A549 (cell line): ENCODE measurements around the gene METRNL. TPM values are rescaled to one million over a fixed set of nuclear protein-coding genes. Genes with fewer than 3 reads are reported as not detected.

Source experiments
- ATAC-seq, 2 experiments: fragments of 200-7000 bp in 1 of 2; fragments of >200 bp in 1 of 2; cut with Nextera tagmentation in 1 of 2; cut with Tn5 transposase in 1 of 2; 3 replicates each; pipeline versions ENCODE4 v1.8.0 to v1.9.1; 2018 to 2020; ENCODE audit warnings: mild to moderate bottlenecking in 1 of 2, moderate library complexity in 1 of 2
- CTCF ChIA-PET: fragments of 300-600 bp; sonication (Branson Sonifier 250); formaldehyde crosslinking; extraction: SDS; loops from one replicate; lab custom pipeline; 2021; ENCODE audit warnings: antibody characterized with exemption, inconsistent platforms; lab: Yijun Ruan, JAX
- POLR2A ChIA-PET: fragments of 350-600 bp; formaldehyde crosslinking; extraction: SDS; loops from one replicate; lab custom pipeline; 2021; ENCODE audit warnings: antibody characterized with exemption, inconsistent platforms; lab: Yijun Ruan, JAX
- DNase-seq, 2 experiments: peaks; one replicate each; pipeline versions ENCODE4 v3.0.0 to v3.0.0-alpha.2; 2011 to 2016; ENCODE audit warnings: low read depth in 1 of 2, low spot score in 1 of 2
- FAIRE-seq: peaks from 2 replicates; lab custom pipeline; 2011; peaks lifted over from hg19 to GRCh38; lab: Jason Lieb, UNC
- H3K27ac ChIP-seq, 2 experiments: fragments of >200 bp; sonication (Bioruptor Twin); formaldehyde crosslinking; 3 replicates each; pipeline ENCODE4 v1.5.1; 2016 to 2017
- H3K4me1 ChIP-seq: fragments of >200 bp; sonication (Bioruptor Twin); formaldehyde crosslinking; 3 replicates; pipeline ENCODE4 v1.6.1; 2016
- H3K4me2 ChIP-seq: fragments of >200 bp; sonication (Bioruptor Twin); formaldehyde crosslinking; 3 replicates; pipeline ENCODE4 v1.6.1; 2016
- H3K4me3 ChIP-seq: fragments of >200 bp; sonication (Bioruptor Twin); formaldehyde crosslinking; 3 replicates; pipeline ENCODE4 v1.5.1; 2016
- H3K9me3 ChIP-seq: fragments of >200 bp; sonication (Bioruptor Twin); formaldehyde crosslinking; 3 replicates; pipeline ENCODE4 v1.6.1; 2016
- CBX8 ChIP-seq: fragments of 200-600 bp; sonication (generic); IDR thresholded peaks from 2 replicates; pipeline ENCODE4 v1.6.1; 2016
- EHF ChIP-seq: fragments of 250-450 bp; sonication (Bioruptor Pico); IDR thresholded peaks from 2 replicates; pipeline ENCODE4 v1.5.0; 2020; ENCODE audit warnings: mild to moderate bottlenecking
- EHMT2 ChIP-seq: fragments of 200-600 bp; sonication (generic); IDR thresholded peaks from 2 replicates; pipeline ENCODE4 v1.6.1; 2016; ENCODE audit warnings: antibody characterized with exemption, low read depth, mild to moderate bottlenecking, moderate library complexity
- ESRRA ChIP-seq: fragments of 150-350 bp; IDR thresholded peaks from 2 replicates; pipeline ENCODE4 v1.6.1; 2014; ENCODE audit warnings: mild to moderate bottlenecking, low read length, borderline replicate concordance
- GATA3 ChIP-seq: IDR thresholded peaks from 2 replicates; pipeline ENCODE4 v1.6.1; 2012; ENCODE audit warnings: borderline replicate concordance
- HDAC2 ChIP-seq: fragments of 200-600 bp; sonication (generic); IDR thresholded peaks from 2 replicates; pipeline ENCODE4 v1.6.1; 2016
- HES2 ChIP-seq: fragments of >200 bp; sonication (Bioruptor Twin); formaldehyde crosslinking; IDR thresholded peaks from 2 replicates; pipeline ENCODE4 v1.6.1; 2016
- HOXA7 ChIP-seq: fragments of 250-450 bp; sonication (Bioruptor Pico); IDR thresholded peaks from 2 replicates; pipeline ENCODE4 v1.5.0; 2020; ENCODE audit warnings: mild to moderate bottlenecking, moderate library complexity
- JUN ChIP-seq, 2 experiments: fragments of >200 bp; sonication (Bioruptor Twin); formaldehyde crosslinking; IDR thresholded peaks; 2 replicates in 1 of 2; 3 replicates in 1 of 2; pipeline ENCODE4 v1.6.1; 2016 to 2017
- MAZ ChIP-seq: fragments of 150-350 bp; IDR thresholded peaks from 2 replicates; pipeline ENCODE4 v1.6.1; 2014; ENCODE audit warnings: antibody characterized with exemption, low read depth, low read length, borderline replicate concordance
- MYC ChIP-seq: IDR thresholded peaks from 2 replicates; pipeline ENCODE4 v1.6.1; 2012; ENCODE audit warnings: mild to moderate bottlenecking, inconsistent platforms, low read length, improper control_type of control experiment, borderline replicate concordance
- NPAS2 ChIP-seq: fragments of 250-450 bp; sonication (Bioruptor Pico); IDR thresholded peaks from 2 replicates; pipeline ENCODE4 v1.8.0; 2022; ENCODE audit warnings: mild to moderate bottlenecking, moderate library complexity, borderline replicate concordance
- NR3C1 ChIP-seq: fragments of >200 bp; sonication (Bioruptor Twin); formaldehyde crosslinking; IDR thresholded peaks from 3 replicates; pipeline ENCODE4 v1.6.1; 2017
- PBX3 ChIP-seq: IDR thresholded peaks from 2 replicates; pipeline ENCODE4 v1.6.1; 2012
- PHF8 ChIP-seq: fragments of 200-600 bp; sonication (generic); IDR thresholded peaks from 2 replicates; pipeline ENCODE4 v1.6.1; 2016; ENCODE audit warnings: low read depth, mild to moderate bottlenecking, antibody characterized with exemption, moderate library complexity, borderline replicate concordance
- REST ChIP-seq: fragments of 200-600 bp; sonication (generic); IDR thresholded peaks from 2 replicates; pipeline ENCODE4 v1.6.1; 2016; ENCODE audit warnings: antibody characterized with exemption, mild to moderate bottlenecking, moderate library complexity
- TP53 ChIP-seq: fragments of 250-450 bp; sonication (Bioruptor Pico); IDR thresholded peaks from 2 replicates; pipeline ENCODE4 v1.5.0; 2021; ENCODE audit warnings: mild to moderate bottlenecking, moderate library complexity
- ZC3H11A ChIP-seq: fragments of 450-650 bp; IDR thresholded peaks from 2 replicates; pipeline ENCODE4 v1.6.1; 2014; ENCODE audit warnings: antibody characterized with exemption, mild to moderate bottlenecking
- ZNF302 ChIP-seq: fragments of 250-450 bp; sonication (Bioruptor Pico); IDR thresholded peaks from 2 replicates; pipeline ENCODE4 v1.9.0; 2021; ENCODE audit warnings: inconsistent platforms, mild to moderate bottlenecking, moderate library complexity
- ZSCAN20 ChIP-seq: fragments of 250-450 bp; sonication (Bioruptor Pico); IDR thresholded peaks from 2 replicates; pipeline ENCODE4 v1.8.0; 2022; ENCODE audit warnings: mild to moderate bottlenecking, moderate library complexity
- WGBS: methylation state at CpG from one replicate; pipeline ENCODE4 v1.1.6; 2017; ENCODE audit errors: missing lambda C conversion rate; 5-methylcytosine and 5-hydroxymethylcytosine counted together
- polyA plus RNA-seq, 4 experiments: library from polyadenylated mRNA; depleted of rRNA in 3 of 4; stranded (reverse); fragments of >200 nt; fragmentation: RNase III in 1 of 4; extraction: RNeasy Plus Mini Kit Qiagen cat#74134 plus additional on column Dnase treatment in 1 of 4; gene quantifications; 2 replicates in 3 of 4; 3 replicates in 1 of 4; pipeline ENCODE4 v1.2.3, GENCODE V29; 2011 to 2017
- TF ChIP-seq, protein P1 (sequence below): fragments of 250-450 bp; sonication (Bioruptor Pico); IDR thresholded peaks from 2 replicates; pipeline ENCODE4 v1.5.0; 2020; ENCODE audit warnings: low read depth, mild to moderate bottlenecking, moderate library complexity

Gene METRNL
- polyA plus RNA-seq, 2 of the 4 experiments (the other 2 are of a cell fraction) = 1.7 to 6.4 TPM

DNA sequence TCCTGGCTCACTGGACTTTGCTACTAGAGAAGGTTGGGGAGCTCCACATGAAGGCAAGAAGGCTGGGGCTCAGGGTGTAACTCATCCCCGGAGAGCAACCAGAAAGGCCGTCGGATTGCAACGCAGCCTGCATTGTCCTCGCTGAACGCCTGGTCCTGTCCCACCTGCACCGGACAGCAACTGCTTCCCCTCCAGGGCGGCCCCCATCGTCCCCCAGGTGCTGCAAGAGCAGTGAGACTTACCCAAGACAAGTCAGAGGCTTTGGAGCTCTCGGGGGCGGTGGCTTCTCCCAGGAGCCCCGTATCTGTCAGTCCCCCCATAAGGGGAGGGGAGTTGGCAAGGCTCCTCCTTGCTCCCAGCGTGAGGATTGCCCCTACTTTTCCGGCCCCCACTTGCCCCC lies 18.4 kb downstream of the METRNL start:
- WGBS = 57% methylated on average over 13 of the region's 14 CpGs
- Histone ChIP-seq H3K4me2 (no peak overlapping the region), H3K9me3 (no peaks in the 10 kb centered on the region), H3K4me3 (no peak overlapping the region), H3K27ac (no peak overlapping the region), H3K4me1 (peaks cover 10% of the 10 kb centered on the region)
- DNase-seq = no peak
- ATAC-seq = no peak
- TF ChIP-seq GATA3 (no peak), REST (no peak), PHF8 (no peak)
- no peak for FAIRE-seq
- CTCF ChIA-PET = interaction anchor here (0.7 to 3.4 kb wide), 5 partner anchors 10 to 316 kb away, joined by 3 to 15 read pairs (median 6); no protein-coding TSS in a partner anchor
- POLR2A ChIA-PET = interaction anchor here (1.1 kb wide), 1 partner anchor 18 kb away, joined by 6 read pairs; the partner anchor contains the start of gene METRNL

DNA sequence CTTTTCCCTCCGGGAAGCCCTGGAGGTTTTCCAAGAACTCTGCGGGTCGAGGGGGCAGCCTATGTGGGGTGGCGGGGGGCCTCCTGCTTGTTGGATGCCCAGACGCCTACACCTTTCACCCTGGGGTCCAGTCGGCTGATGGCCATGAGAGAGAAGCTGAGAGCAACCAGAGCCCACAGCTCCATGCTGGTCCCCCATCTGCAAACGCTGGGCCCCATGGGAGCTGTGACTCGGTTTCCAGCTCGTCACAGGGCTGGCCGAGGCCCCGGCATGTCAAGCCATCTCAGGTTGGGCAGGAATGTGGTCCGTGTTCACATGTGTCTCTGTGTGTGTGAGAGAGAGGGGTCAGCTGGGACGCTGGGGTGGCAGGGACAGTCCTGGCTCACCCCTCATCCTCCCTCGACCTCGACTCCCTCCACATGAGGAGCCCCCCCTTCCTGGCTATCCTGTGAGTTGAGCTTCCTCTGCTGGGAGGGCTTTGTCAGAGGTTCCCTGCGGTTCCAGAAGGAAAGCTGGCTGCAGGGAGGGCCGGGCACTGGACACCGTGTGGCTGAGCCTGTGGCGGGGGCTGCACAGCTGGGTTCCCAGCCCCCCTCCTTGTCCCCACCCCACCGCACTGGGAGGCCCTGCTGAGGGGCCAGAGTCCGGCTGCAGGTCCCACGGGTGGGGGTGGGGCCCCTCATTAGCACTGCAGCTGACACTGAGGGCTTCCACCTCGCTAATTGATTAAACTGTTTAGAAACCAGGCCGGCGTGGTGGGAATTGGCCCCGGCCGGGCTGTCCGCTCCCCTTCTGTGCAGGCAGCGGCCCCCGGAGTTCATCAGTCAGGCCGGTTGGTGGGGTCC lies 19.1 kb downstream of the METRNL start:
- ATAC-seq = no peak; a peak in 1 of 6 replicates

GRCh38 chr17:83099086-83099555 lies 19.7 kb downstream of the METRNL start:
- FAIRE-seq (no peak), DNase-seq (no peak), ATAC-seq (no peak; a peak in 1 of 6 replicates)
- Histone ChIP-seq H3K9me3 (no peaks in the 10 kb centered on the region), H3K4me3 (no peak overlapping the region), H3K4me2 (no peak overlapping the region), H3K4me1 (peaks cover 10% of the 10 kb centered on the region), H3K27ac (no peak overlapping the region)
- POLR2A ChIA-PET = no interaction called here
- CTCF ChIA-PET = interaction anchor here (0.9 to 3.4 kb wide), 6 partner anchors 9 to 317 kb away, joined by 3 to 15 read pairs (median 4); no protein-coding TSS in a partner anchor
- 75% methylated on average over 10 of the region's 12 CpGs for WGBS
- no peak for TF ChIP-seq NR3C1
- TF ChIP-seq HOXA7 (CRISPR knock-in tag) = no peak
- TF ChIP-seq, protein P1, sequence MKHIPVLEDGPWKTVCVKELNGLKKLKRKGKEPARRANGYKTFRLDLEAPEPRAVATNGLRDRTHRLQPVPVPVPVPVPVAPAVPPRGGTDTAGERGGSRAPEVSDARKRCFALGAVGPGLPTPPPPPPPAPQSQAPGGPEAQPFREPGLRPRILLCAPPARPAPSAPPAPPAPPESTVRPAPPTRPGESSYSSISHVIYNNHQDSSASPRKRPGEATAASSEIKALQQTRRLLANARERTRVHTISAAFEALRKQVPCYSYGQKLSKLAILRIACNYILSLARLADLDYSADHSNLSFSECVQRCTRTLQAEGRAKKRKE (CRISPR knock-in tag) = no peak
- no peak for TF ChIP-seq NPAS2 (CRISPR knock-in tag)
- no peak for TF ChIP-seq PBX3
- TF ChIP-seq MAZ = no peak
- TF ChIP-seq ZSCAN20 (CRISPR knock-in tag) = no peak
- no peak for TF ChIP-seq CBX8
- TF ChIP-seq ESRRA = no peak
- no peak for TF ChIP-seq MYC
- no peak for TF ChIP-seq HDAC2
- no peak for TF ChIP-seq ZC3H11A
- TF ChIP-seq EHMT2 = no peak

More for the DNA sequence above, 19.1 kb downstream of the METRNL start:
- ChIA-PET POLR2A (no interaction called here), CTCF (interaction anchor here (0.9 to 3.4 kb wide), 6 partner anchors 9 to 317 kb away, joined by 3 to 15 read pairs (median 4); no protein-coding TSS in a partner anchor)
- 71% methylated on average over 24 of the region's 31 CpGs for WGBS
- no peak for FAIRE-seq
- DNase-seq = no peak
- Histone ChIP-seq H3K4me3 (no peak overlapping the region), H3K27ac (no peak overlapping the region), H3K4me1 (peaks cover 10% of the 10 kb centered on the region), H3K4me2 (no peak overlapping the region), H3K9me3 (no peaks in the 10 kb centered on the region)
- TF ChIP-seq EHF (CRISPR knock-in tag) (no peak), JUN (IDR thresholded peaks at IDR 0.05) (no peak), HES2 (no peak), EHMT2 (no peak), MYC (no peak), TP53 (no peak), ZNF302 (CRISPR knock-in tag) (no peak)
